Astrocyte (in vitro differentiated cells and primary cell): ENCODE data around the gene CCDC160.
"Not testable (repeated sequence)": the region's sequence is repeated elsewhere in the genome, so short reads cannot be mapped to it uniquely, and the experiment has no call there.

ENCODE experiments used
- CTCF ChIP-seq: IDR thresholded peaks from 2 replicates; pipeline ENCODE4 v1.5.1; 2011; ENCODE audit warnings: low read depth, mild to moderate bottlenecking, inconsistent platforms, low read length, moderate library complexity; ENCODE audit not compliant: insufficient read depth
- EZH2 ChIP-seq: IDR thresholded peaks from 2 replicates; pipeline ENCODE4 v1.6.1; 2012; ENCODE audit warnings: mild to moderate bottlenecking, low read length, inconsistent platforms; ENCODE audit not compliant: insufficient read depth

- TF ChIP-seq CTCF, EZH2: not testable (repeated sequence)
These were observed 49.0 kb downstream of the CCDC160 start for GRCh38 chrX:134285934-134286333.
